Glomerular endothelial cell (primary cell): ENCODE measurements around the gene RBKS. TPM values are rescaled to one million over a fixed set of nuclear protein-coding genes. Genes with fewer than 3 reads are reported as not detected.
A peak's percentile ranks its signal among the peaks of the same experiment; 100 is the strongest.
"Not testable (repeated sequence)": the region's sequence is repeated elsewhere in the genome, so short reads cannot be mapped to it uniquely, and the experiment has no call there.

ENCODE experiments used
- DNase-seq: peaks from one replicate; pipeline ENCODE4 v3.0.0-alpha.2; 2011; ENCODE audit warnings: low read depth, low spot score; ENCODE audit errors: extremely low read depth
- total RNA-seq: library from RNA; depleted of rRNA; stranded (reverse); fragments of >200 nt; gene quantifications from 2 replicates; pipeline ENCODE4 v1.2.3, GENCODE V29; 2015

RBKS gene
- total RNA-seq, 1 donor from 2014 or later, result 1.6 TPM

DNA sequence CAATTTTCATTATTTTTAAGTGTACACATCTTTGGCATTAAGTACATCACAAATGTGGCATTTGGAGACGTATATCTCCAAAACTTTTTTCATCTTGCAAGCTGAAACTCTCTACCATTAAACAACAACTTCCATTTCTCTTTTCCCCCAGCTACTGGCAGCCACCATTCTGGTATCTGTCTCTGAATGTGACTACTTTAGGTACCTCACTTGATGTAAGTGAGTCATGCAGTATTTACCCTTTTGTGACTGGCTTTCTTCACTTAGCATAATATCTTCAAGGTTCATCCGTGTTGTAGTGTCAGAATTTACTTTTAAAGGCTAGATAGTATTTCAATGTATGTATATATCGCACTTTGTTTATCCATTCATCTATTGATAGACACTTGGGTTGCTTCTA lies 17.4 kb upstream of the RBKS start:
- DNase-seq, result no peak

DNA sequence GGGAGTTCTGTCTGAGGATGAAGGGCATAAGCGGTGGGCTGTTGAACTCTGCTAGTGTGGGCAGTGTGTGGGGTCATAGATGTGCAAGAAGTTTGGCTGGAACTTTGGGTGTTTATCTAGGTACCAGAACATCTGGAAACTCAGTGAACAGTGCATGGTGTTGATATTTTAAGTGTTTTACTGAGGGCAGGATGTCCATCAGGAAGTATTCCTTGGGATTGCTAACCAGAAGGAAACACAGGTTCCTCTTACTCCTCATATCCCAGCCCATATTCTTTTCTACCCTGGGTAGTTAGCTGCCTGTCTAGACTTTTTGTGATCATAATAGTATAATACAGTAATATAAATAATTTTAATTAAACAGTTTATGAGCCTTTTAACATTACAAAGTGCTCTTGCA lies 15.9 kb upstream of the RBKS start:
- no peak for DNase-seq

DNA sequence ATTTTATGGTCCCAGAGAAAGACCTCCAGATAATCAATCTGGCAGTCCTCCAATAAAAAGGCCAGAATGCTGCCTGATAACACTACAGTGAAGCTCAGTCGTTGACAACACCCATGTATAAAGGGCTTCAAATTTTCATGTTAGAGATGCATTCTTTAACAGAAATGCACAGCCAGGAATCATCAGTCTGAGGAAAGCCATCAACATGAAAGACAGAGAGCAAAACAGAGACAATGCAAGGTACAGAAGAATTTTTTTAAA lies 14.1 kb upstream of the RBKS start:
- DNase-seq, result no peak

- DNase-seq, result no peak
Observed at GRCh38 chr2:27903649-27904404, 13.6 kb upstream of the RBKS start.

DNA sequence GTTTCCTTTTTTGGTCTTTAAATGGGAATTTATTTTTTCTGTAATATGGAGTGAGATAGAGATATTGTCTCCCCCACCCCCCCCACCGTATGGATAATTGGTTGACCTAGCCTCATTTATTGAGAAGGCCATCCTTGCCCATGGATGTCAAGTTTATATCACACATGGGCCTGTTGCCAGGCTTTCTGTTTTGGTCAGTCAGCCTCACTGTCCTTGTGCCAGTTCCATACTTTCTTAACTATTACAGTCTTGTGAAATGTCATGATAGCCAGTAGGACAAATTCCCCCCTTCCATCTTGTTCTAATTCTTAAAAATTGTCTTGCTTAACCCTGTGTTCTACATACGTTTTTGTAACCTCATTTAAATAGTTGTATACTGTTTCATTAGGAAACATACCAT lies 12.8 kb upstream of the RBKS start:
- DNase-seq, result no peak

GRCh38 chr2:27902098-27902497 lies 11.9 kb upstream of the RBKS start:
- no peak for DNase-seq

DNA sequence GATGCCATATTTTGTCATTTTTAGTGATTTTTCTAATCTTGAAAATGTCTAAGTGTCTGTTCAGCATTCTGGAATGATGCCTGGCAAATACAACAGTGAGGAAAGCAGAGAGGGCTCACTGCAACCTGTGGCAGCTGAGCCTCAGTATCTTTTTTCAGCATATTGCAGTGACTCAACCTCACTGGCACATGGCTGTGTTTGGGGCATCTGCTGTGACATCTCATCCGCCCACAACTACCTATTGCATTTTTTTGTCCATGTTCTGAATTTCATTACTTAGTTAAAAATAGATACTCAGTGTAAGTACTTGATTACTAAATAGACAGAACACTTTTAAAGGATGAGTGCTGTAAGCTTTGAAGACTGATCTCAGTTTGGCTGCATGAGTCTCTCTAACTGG lies 11.0 kb upstream of the RBKS start:
- no peak for DNase-seq

GRCh38 chr2:27897717-27898116 lies 7.5 kb upstream of the RBKS start:
- DNase-seq, result no peak

DNA sequence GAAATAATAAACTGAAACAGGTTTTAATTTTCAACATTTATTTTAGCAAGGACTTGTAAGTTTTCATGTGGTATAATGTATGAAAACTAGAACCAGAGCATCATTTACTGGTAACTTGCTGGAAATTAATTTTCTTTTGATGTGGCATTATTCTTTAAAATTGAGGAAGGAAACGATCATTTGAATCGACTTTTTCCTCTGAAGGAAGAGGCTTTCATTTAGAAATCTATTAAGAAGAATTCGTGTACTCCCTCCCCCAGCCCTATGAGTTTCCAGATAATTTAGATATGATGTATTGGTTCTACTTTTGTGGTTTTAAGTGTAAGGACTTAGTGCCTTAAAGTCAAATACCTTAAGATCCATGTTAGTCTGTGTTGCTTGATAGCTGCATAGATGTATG lies 2.8 kb upstream of the RBKS start:
- DNase-seq, result no peak

GRCh38 chr2:27891673-27892105 lies 1.5 kb upstream of the RBKS start:
- DNase-seq, result no peak

GRCh38 chr2:27890924-27891672 lies 911 bp upstream of the RBKS start:
- peak; percentile 96 for DNase-seq

DNA sequence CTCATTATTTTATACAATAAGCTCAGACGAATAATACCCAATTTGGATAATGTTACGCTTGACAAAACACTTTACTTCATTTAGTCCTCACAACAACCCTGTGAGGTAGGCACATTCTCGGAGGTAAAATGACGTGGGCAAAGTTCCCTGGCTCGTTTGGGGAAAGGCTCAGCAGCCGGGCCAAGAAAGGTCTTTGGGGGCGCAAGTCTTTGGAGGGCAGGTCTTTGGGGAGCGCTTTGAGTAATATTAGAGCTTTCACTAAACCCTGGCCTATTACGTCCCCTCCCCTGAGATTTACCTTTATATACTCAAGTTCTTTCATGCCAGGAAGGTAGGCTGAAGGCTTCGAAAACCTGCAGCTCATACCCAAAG lies 427 bp downstream of the RBKS start:
- no peak for DNase-seq

DNA sequence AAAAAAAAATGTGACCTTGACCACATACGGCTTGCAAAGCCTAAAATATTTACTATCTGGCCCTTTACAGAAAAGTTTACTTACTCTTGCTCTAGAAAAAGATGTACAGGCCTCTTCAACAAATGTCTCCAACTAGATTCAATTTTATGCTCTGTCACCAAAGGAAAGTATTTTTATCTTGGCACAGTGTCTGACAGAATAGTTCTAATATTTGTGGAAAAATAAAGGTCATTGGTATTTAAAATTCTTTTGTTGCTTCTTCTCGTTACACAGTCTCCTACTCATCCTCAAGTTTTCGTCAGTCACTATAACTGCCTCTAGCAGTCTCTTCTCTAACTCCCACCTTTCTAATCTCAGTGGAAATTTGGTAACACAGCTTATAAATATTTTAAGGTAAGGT lies 1.4 kb downstream of the RBKS start:
- no peak for DNase-seq

DNA sequence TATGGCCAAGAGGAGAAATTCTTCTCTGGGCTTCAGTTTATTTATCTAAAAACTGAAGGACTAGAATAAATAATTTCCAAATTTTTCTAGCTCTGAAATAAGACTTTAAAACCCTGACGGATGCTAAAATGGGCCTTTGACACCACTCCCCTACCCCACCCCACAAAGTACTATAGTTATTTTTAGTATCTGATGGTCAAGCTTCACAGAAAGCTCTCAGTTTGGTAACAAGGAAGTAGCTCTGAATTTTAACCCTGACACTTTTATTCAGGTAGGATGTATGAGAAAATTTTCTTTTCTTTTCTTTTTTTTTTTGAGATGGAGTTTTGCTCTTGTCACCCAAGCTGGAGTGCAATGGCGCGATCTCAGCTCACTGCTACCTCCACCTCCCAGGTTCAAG lies 2.4 kb downstream of the RBKS start:
- no peak for DNase-seq

DNA sequence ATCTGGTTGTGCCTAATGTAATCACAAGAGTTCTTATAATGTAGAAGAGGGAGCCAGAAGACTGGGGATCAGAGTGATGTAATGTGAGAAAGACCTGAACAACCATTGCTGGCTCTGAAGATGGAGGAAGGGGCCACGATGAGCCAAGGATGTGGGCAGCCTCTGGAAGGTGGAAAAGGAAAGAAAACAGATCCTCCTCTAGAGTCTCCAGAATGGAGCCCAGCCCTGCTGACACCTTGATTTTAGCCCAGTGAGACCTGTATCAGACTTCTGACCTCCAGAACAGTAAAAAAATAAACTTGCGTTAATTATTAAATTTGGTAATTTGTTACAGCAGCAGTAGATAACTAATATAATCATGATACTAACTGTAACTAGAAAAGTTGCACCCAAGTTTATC lies 3.1 kb downstream of the RBKS start:
- no peak for DNase-seq

- no peak for DNase-seq
Observed at GRCh38 chr2:27886322-27886721, 3.9 kb downstream of the RBKS start.

- DNase-seq, result no peak
Observed at GRCh38 chr2:27885661-27886060, 4.5 kb downstream of the RBKS start.

GRCh38 chr2:27885234-27885633 lies 5.0 kb downstream of the RBKS start:
- no peak for DNase-seq

DNA sequence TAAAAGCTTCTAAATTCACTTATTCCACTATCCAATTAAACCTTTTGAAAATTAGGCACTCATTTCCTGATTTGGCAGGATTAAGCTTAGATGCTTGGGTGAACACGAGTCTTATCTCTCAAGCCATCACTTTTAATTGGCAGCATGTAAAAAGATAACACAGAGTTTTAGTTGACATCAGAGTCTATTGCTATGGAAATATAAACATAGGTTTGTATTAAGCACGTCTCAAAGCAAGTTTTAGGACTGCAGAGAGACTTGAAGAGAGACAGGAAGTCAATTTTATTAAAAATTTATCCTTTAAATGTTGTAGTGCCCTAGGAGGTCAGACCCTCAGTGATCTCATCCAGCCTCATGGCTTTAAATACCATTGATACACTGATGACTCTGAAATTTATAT lies 5.6 kb downstream of the RBKS start:
- DNase-seq, result no peak

DNA sequence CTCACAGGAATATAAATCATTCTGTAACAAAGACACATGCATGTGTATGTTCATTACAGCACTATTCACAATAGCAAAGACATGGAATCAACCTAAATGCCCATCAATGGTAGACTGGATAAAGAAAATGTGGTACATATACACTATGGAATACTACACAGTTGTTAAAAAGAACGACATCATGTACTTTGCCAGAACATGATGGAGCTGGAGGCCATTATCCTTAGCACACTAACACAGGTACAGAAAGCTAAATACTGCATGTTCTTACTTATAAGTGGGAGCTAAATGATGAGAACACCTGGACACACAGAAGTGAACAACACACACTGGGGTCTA lies 7.6 kb downstream of the RBKS start:
- DNase-seq, result not testable (repeated sequence)

GRCh38 chr2:27881815-27882583 lies 8.2 kb downstream of the RBKS start:
- DNase-seq, result not testable (repeated sequence)

GRCh38 chr2:27878825-27879224 lies 11.4 kb downstream of the RBKS start:
- no peak for DNase-seq
